SU-DHL-6 (cell line): Measurements from ENCODE around the gene PPP2R2D.

Experiments
- H2AFZ ChIP-seq: fragments of 200-600 bp; sonication (generic); 2 replicates; pipeline ENCODE4 v1.6.1; 2014; ENCODE audit warnings: low read depth, mild to moderate bottlenecking, moderate library complexity, mixed read lengths, antibody characterized with exemption, low read length; ENCODE audit not compliant: severe bottlenecking
- H3F3A ChIP-seq: fragments of 200-600 bp; shearing (Covaris generic); 2 replicates; pipeline ENCODE4 v1.6.0; 2016; ENCODE audit warnings: antibody characterized with exemption, mild to moderate bottlenecking; ENCODE audit not compliant: insufficient read depth
- H3K27ac ChIP-seq: fragments of 200-600 bp; sonication (generic); 2 replicates; pipeline ENCODE4 v1.5.1; 2016; ENCODE audit warnings: low read depth, mild to moderate bottlenecking, low read length, moderate library complexity, mixed read lengths
- H3K27me3 ChIP-seq: fragments of 200-600 bp; sonication (generic), shearing (Covaris generic); 2 replicates; pipeline ENCODE4 v1.6.0; 2014; ENCODE audit warnings: mild to moderate bottlenecking, low read length
- H3K36me3 ChIP-seq: fragments of 200-600 bp; sonication (generic); 2 replicates; pipeline ENCODE4 v1.6.1; 2014; ENCODE audit warnings: mild to moderate bottlenecking, low read length, mixed read lengths
- H3K4me2 ChIP-seq: fragments of 300-600, 200-600 bp; shearing (Covaris generic), sonication (generic); 2 replicates; pipeline ENCODE4 v1.6.0; 2014; ENCODE audit warnings: low read length, low read depth, mild to moderate bottlenecking; ENCODE audit not compliant: poor library complexity, severe bottlenecking
- H3K4me3 ChIP-seq: fragments of 200-600 bp; sonication (generic); 2 replicates; pipeline ENCODE4 v1.5.1; 2014; ENCODE audit warnings: antibody characterized with exemption, low read length, mild to moderate bottlenecking, mixed read lengths; ENCODE audit not compliant: insufficient read depth, poor library complexity, severe bottlenecking
- H3K79me2 ChIP-seq: fragments of 200-600 bp; sonication (generic); 2 replicates; pipeline ENCODE4 v1.6.1; 2014; ENCODE audit warnings: mild to moderate bottlenecking, low read length, moderate library complexity; ENCODE audit not compliant: insufficient read depth
- H3K9ac ChIP-seq: fragments of 200-600 bp; sonication (generic); 2 replicates; pipeline ENCODE4 v1.7.0; 2014; ENCODE audit warnings: mild to moderate bottlenecking, low read length
- H3K9me2 ChIP-seq: fragments of 200-600 bp; sonication (generic); replicated peaks from 2 replicates; pipeline ENCODE4 v1.6.1; 2014; ENCODE audit warnings: low read length; ENCODE audit not compliant: insufficient read depth
- H3K9me3 ChIP-seq: fragments of 200-600 bp; sonication (generic); 2 replicates; pipeline ENCODE4 v1.6.1; 2014; ENCODE audit warnings: low read length, mixed read lengths; ENCODE audit not compliant: insufficient read depth
- H4K20me1 ChIP-seq: fragments of 200-600 bp; sonication (generic); 2 replicates; pipeline ENCODE4 v1.6.1; 2014; ENCODE audit warnings: low read depth, mild to moderate bottlenecking, antibody characterized with exemption, low read length, moderate library complexity, mixed read lengths
- CTCF ChIP-seq: fragments of 200-600 bp; sonication (generic); IDR thresholded peaks from one replicate; pipeline ENCODE4 v1.5.1; 2017; ENCODE audit warnings: antibody characterized with exemption, mild to moderate bottlenecking, low read length, moderate library complexity; ENCODE audit not compliant: insufficient read depth, poor library complexity, severe bottlenecking
- EZH2phosphoT487 ChIP-seq: fragments of 200-600 bp; sonication (generic), shearing (Covaris generic); conservative IDR thresholded peaks from 2 replicates; pipeline ENCODE4 v1.6.1; 2018; ENCODE audit warnings: mild to moderate bottlenecking, antibody characterized with exemption, low read length, moderate library complexity, mixed read lengths

PPP2R2D gene

GRCh38 chr10:132006966-132007365, 106.2 kb downstream of the PPP2R2D start:
- H2AFZ ChIP-seq = no peak overlapping the region
- no peaks in the 10 kb centered on the region for H3F3A ChIP-seq
- H3K79me2 ChIP-seq = no peaks in the 10 kb centered on the region
- no peaks in the 10 kb centered on the region for H3K36me3 ChIP-seq
- H3K9me2 ChIP-seq = no peaks in the 10 kb centered on the region
- no peaks in the 10 kb centered on the region for H4K20me1 ChIP-seq
- H3K4me3 ChIP-seq = no peak overlapping the region
- no peak overlapping the region for H3K4me2 ChIP-seq
- no peak overlapping the region for H3K9ac ChIP-seq
- H3K9me3 ChIP-seq = no peaks in the 10 kb centered on the region
- H3K27me3 ChIP-seq = no peaks in the 10 kb centered on the region; the same call in 1 of the 2 replicates
- no peak overlapping the region for H3K27ac ChIP-seq
- TF ChIP-seq CTCF (no peak), EZH2phosphoT487 (no peak)

- Histone ChIP-seq H3F3A (no peaks in the 10 kb centered on the region), H3K27ac (no peak overlapping the region), H3K9me3 (no peaks in the 10 kb centered on the region), H3K9me2 (no peaks in the 10 kb centered on the region), H3K4me2 (no peak overlapping the region), H3K27me3 (no peaks in the 10 kb centered on the region; the same call in 1 of the 2 replicates), H3K4me3 (no peak overlapping the region), H2AFZ (no peak overlapping the region), H3K36me3 (no peaks in the 10 kb centered on the region), H4K20me1 (no peaks in the 10 kb centered on the region), H3K79me2 (no peaks in the 10 kb centered on the region), H3K9ac (no peak overlapping the region)
- TF ChIP-seq EZH2phosphoT487 (no peak), CTCF (no peak)
Measured at GRCh38 chr10:132007681-132008080, 106.9 kb downstream of the PPP2R2D start.
